Measurements from ENCODE around the gene NLRC5.

GRCh38 chr16:56971768-56972043 is 17.7 kb upstream of the NLRC5 start:
- TF ChIP-seq POLR2AphosphoS5 (IDR thresholded peaks at IDR 0.05; ENCODE audit: low read depth, low read length) = no peak
- TF ChIP-seq TAF1 (IDR thresholded peaks at IDR 0.05; ENCODE audit: low read depth, low read length) = no peak
- no peak for TF ChIP-seq POLR2A (IDR thresholded peaks at IDR 0.05; ENCODE audit: low read depth, low read length)
